ENCODE results near the gene MRPL45. TPM values are rescaled to one million over a fixed set of nuclear protein-coding genes. Genes with fewer than 3 reads are reported as not detected.

Gene MRPL45
- total RNA-seq, 4 donors from 2014 or later, result 6.7 to 32.3 (median 19.0) TPM

DNA sequence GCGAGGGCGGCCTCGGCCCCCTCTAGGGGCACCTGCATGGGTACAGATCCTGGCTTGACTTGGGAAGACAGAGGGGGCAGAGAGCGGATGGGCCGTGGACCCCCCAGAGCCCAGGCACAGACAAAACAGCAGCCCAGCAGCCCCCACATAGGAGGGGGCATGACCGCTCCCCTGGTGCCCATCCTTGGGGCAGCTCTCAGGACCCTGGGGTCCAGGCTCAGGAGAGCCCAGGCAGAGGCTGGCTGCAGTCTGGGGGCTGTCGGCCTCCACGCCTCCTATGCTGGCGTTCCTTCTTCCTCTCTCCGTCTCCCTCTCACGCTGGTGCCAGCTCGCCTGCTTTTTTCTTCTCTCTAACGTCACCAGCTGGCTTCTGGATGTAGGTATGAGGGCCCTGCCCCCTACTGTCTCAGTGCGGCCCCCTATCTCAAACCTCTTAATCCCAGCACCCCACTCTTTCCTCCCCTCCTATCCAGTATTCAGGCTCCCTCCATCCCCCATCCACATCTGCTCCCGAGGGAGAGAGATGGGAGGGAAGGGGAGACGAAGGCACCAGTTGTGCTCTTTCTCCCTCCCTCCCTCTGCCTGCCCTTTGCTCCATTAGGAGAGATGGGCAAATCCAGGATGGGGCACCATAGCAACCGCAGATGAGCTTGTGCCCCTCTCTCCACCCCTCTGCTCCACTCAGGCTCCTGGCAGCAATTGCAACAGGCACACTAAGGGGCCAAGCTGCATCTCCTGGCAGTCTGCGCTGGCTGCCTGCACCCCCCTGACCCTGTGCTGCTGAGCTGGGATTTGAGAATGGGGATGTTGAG lies 46.8 kb downstream of the MRPL45 start, which contains the start of gene GPR179:
GPR179 (minus strand) TSS at position 349 of the 812 bp plus-strand sequence; CDS start at position 182, 167 bp downstream.
- intact Hi-C loops (cut with DNase I; ENCODE audit: low total_unique reads), result no loop called here
- H3K27me3 ChIP-seq, result no peaks in the 10 kb centered on the region
- H3K27ac ChIP-seq, result no peak within 1 kb of the TSS
- no peaks in the 10 kb centered on the region for H3K9me3 ChIP-seq
- no peak within 1 kb of the TSS for H3K4me3 ChIP-seq
- no peak for DNase-seq
- H3K4me1 ChIP-seq, result no peaks in the 10 kb centered on the region
- TF ChIP-seq, protein P1, sequence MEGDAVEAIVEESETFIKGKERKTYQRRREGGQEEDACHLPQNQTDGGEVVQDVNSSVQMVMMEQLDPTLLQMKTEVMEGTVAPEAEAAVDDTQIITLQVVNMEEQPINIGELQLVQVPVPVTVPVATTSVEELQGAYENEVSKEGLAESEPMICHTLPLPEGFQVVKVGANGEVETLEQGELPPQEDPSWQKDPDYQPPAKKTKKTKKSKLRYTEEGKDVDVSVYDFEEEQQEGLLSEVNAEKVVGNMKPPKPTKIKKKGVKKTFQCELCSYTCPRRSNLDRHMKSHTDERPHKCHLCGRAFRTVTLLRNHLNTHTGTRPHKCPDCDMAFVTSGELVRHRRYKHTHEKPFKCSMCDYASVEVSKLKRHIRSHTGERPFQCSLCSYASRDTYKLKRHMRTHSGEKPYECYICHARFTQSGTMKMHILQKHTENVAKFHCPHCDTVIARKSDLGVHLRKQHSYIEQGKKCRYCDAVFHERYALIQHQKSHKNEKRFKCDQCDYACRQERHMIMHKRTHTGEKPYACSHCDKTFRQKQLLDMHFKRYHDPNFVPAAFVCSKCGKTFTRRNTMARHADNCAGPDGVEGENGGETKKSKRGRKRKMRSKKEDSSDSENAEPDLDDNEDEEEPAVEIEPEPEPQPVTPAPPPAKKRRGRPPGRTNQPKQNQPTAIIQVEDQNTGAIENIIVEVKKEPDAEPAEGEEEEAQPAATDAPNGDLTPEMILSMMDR (IDR thresholded peaks at IDR 0.05), result no peak
- TF ChIP-seq POLR2A (IDR thresholded peaks at IDR 0.05), result no peak
- no peaks in the 10 kb centered on the region for H3K36me3 ChIP-seq

DNA sequence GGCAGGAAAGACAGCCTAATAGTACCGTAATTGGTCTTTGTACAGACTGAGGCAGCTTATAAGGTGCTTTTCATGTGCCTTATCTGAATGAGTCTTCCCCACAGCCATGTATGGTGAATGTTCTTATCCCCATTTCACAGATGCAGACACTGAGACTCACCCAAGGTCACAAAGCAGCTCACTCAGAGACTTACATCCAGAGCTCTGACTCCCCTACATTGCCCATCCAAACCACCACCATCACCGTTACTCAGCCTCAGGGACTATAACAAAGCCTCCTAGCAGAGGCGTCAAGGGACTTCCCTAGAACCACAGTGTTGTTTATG lies 47.4 kb downstream of the MRPL45 start:
- intact Hi-C loops (cut with DNase I; ENCODE audit: low total_unique reads), result no loop called here
- H3K4me3 ChIP-seq, result no peak overlapping the region
- H3K27ac ChIP-seq, result no peak overlapping the region
- DNase-seq, result no peak
- no peaks in the 10 kb centered on the region for H3K9me3 ChIP-seq
- H3K27me3 ChIP-seq, result no peaks in the 10 kb centered on the region
- no peaks in the 10 kb centered on the region for H3K4me1 ChIP-seq
- TF ChIP-seq, protein P1 (IDR thresholded peaks at IDR 0.05), result no peak
- no peak for TF ChIP-seq POLR2A (IDR thresholded peaks at IDR 0.05)
- no peaks in the 10 kb centered on the region for H3K36me3 ChIP-seq

DNA sequence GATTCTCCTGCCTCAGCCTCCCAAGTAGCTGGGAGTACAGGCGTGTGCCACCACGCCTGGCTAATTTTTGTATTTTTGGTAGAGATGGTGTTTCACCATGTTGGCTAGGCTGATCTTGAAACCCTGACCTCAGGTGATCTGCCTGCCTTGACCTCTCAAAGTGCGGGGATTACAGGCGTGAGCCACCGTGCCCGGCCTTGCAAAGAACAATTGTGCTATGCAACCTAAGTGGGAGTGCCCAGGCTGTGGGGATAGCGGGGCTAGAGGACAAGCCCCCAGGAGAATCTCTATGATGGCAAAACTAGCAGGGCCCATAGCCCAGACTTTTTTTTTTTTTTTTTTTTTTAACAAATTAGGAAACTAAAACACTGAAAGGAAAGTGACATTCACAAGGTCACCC lies 48.8 kb downstream of the MRPL45 start:
- H3K36me3 ChIP-seq, result no peaks in the 10 kb centered on the region
- no peak for TF ChIP-seq POLR2A (IDR thresholded peaks at IDR 0.05)
- TF ChIP-seq, protein P1 (IDR thresholded peaks at IDR 0.05), result no peak
- H3K4me3 ChIP-seq, result no peak overlapping the region
- no peak for DNase-seq
- H3K27ac ChIP-seq, result no peak overlapping the region
- H3K27me3 ChIP-seq, result no peaks in the 10 kb centered on the region
- H3K4me1 ChIP-seq, result no peaks in the 10 kb centered on the region
- H3K9me3 ChIP-seq, result no peaks in the 10 kb centered on the region
- intact Hi-C loops (cut with DNase I; ENCODE audit: low total_unique reads), result loop anchor here (5.0 kb wide), 1 partner anchor 72 kb away; no protein-coding TSS in a partner anchor

DNA sequence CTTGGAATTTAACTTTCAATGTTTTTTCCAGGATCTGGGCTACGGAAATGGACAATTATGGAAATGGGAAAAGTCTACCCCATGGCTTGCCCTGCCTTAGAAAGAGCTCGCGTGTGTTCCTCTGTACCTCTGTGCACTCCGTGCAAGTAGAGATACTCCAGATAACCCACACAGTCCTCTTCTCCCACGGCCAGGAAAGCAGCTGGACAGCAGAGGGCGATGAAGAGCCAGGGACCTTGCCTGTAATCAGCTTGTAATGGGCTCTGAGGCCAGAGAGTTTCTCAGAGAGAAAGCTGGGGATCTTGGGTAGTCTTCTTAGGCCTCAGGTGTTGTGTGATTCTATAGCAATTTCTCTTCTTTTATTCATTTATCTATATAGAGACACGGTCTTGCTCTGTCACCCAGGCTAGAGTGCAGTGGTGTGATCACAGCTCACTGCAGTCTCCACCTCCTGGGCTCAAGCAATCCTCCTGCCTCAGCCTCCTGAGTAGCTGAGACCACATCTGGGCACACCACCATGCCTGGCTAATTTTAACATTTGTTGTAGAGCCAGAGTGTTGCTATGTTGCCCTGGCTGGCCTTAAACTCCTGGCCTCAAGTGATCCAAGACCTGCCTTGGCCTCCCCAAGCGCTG lies 52.2 kb downstream of the MRPL45 start:
- TF ChIP-seq, protein P1 (IDR thresholded peaks at IDR 0.05), result peak; percentile 91 to 92 (median 92)
- TF ChIP-seq POLR2A (IDR thresholded peaks at IDR 0.05), result no peak
- peak; percentile 86 to 89 for DNase-seq
- Histone ChIP-seq H3K27ac (no peak overlapping the region), H3K27me3 (no peaks in the 10 kb centered on the region), H3K36me3 (no peaks in the 10 kb centered on the region), H3K9me3 (no peaks in the 10 kb centered on the region), H3K4me3 (no peak overlapping the region), H3K4me1 (no peaks in the 10 kb centered on the region)
- intact Hi-C loops (cut with DNase I; ENCODE audit: low total_unique reads), result loop anchor here (5.0 kb wide), 1 partner anchor 68 kb away; no protein-coding TSS in a partner anchor

DNA sequence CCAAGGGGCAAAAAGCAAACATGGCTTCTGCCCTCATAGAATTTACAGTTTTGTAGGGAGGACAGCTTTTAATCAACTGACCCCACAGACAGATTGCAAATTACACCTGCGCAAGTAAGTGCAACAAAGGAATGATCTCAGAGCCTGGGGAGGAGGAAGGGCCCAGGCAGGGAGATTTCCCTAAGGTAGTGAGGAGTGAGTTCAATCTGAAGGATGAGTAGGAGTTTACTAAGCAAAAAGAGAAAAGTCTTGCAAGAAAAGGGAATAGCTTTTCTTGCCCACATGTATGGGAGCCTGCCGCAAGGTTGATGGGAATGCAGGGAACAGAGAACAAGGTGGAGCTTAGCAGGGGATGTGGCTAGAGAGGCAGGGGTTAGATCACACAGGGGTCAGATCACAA lies 53.1 kb downstream of the MRPL45 start:
- Histone ChIP-seq H3K4me1 (peaks cover 0 to 7% of the 10 kb centered on the region in 2 donors), H3K27ac (no peak overlapping the region), H3K36me3 (no peaks in the 10 kb centered on the region), H3K9me3 (no peaks in the 10 kb centered on the region), H3K27me3 (no peaks in the 10 kb centered on the region), H3K4me3 (no peak overlapping the region)
- TF ChIP-seq POLR2A (IDR thresholded peaks at IDR 0.05), result no peak
- TF ChIP-seq, protein P1 (IDR thresholded peaks at IDR 0.05), result no peak
- intact Hi-C loops (cut with DNase I; ENCODE audit: low total_unique reads), result no loop called here
- DNase-seq, result no peak

All from uterus (tissue), 4 donors.